Measurements from ENCODE around the gene LETM1. TPM values are rescaled to one million over a fixed set of nuclear protein-coding genes. Genes with fewer than 3 reads are reported as not detected.

Gene LETM1
- total RNA-seq, 1 donor from 2014 or later: 46.1 TPM

DNA sequence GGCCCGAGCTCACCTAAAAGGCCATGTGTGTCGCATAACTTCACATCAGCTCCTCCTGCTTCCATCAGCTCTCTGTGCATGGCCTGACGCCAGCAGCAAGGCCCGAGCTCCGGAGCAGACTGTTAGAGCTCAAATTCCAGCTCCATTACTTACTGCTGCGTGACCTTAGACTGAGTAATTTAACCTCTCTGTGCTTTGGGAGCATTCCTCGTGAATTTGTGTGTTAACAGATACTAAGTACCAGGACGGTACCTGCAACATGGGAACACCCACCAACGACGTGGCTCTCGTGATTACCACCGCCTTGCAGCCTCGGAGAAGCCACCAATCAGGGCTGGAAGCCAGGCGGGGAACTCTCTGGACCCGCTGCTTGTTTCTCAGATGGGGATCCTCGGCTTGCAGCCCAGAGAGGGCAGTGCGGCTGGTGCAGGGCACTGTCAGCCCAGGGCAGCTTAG lies 12.9 kb downstream of the LETM1 start:
- no peak overlapping the region for H3K27ac Mint-ChIP-seq
- H3K27me3 Mint-ChIP-seq: no peaks in the 10 kb centered on the region
- H3K4me3 Mint-ChIP-seq (ENCODE audit: low read depth): no peak overlapping the region
- H3K36me3 Mint-ChIP-seq (ENCODE audit: insufficient read depth): peaks cover 9% of the 10 kb centered on the region
- DNase-seq (ENCODE audit: low spot score, unreplicated experiment): no peak
- H3K4me1 Mint-ChIP-seq (ENCODE audit: low read depth): no peaks in the 10 kb centered on the region
- TF ChIP-seq, protein P1, sequence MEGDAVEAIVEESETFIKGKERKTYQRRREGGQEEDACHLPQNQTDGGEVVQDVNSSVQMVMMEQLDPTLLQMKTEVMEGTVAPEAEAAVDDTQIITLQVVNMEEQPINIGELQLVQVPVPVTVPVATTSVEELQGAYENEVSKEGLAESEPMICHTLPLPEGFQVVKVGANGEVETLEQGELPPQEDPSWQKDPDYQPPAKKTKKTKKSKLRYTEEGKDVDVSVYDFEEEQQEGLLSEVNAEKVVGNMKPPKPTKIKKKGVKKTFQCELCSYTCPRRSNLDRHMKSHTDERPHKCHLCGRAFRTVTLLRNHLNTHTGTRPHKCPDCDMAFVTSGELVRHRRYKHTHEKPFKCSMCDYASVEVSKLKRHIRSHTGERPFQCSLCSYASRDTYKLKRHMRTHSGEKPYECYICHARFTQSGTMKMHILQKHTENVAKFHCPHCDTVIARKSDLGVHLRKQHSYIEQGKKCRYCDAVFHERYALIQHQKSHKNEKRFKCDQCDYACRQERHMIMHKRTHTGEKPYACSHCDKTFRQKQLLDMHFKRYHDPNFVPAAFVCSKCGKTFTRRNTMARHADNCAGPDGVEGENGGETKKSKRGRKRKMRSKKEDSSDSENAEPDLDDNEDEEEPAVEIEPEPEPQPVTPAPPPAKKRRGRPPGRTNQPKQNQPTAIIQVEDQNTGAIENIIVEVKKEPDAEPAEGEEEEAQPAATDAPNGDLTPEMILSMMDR (IDR thresholded peaks at IDR 0.05; ENCODE audit: unreplicated experiment): no peak
- H3K9me3 Mint-ChIP-seq (ENCODE audit: low read depth): no peaks in the 10 kb centered on the region

DNA sequence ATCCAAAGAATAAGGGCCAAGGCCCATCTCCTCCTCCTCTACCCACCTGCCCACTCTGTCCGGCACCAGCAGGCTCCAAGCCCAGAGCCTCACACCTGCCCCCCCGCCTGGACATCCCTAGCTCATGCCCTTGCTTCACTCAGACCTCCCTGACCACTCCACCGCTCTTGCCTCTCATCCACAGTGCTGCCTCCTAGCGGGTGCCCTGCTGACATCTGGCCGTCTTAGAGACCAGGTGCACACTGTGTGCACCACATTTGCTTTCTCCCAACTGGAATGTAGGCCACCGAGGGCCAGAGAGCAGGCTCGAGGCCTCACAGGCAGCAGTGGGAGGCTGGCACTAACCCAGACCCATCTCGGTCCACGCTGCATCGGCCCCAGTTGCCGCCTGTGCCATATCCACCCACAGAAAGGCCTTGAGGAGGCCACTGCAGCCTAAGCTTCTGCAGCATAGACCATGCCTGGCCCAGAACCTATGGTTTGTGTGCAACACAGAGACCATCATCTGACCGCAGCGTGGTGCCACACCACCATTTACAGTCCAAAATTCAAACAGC lies 13.5 kb downstream of the LETM1 start:
- Mint-ChIP-seq H3K36me3 (ENCODE audit: insufficient read depth) (peaks cover 9% of the 10 kb centered on the region), H3K9me3 (ENCODE audit: low read depth) (no peaks in the 10 kb centered on the region), H3K4me3 (ENCODE audit: low read depth) (no peak overlapping the region), H3K4me1 (ENCODE audit: low read depth) (no peaks in the 10 kb centered on the region), H3K27ac (no peak overlapping the region), H3K27me3 (no peaks in the 10 kb centered on the region)
- no peak for DNase-seq (ENCODE audit: low spot score, unreplicated experiment)
- TF ChIP-seq, protein P1 (IDR thresholded peaks at IDR 0.05; ENCODE audit: unreplicated experiment): no peak

GRCh38 chr4:1841887-1842210 lies 14.1 kb downstream of the LETM1 start:
- no peaks in the 10 kb centered on the region for H3K9me3 Mint-ChIP-seq (ENCODE audit: low read depth)
- no peak overlapping the region for H3K27ac Mint-ChIP-seq
- peaks cover 7% of the 10 kb centered on the region for H3K36me3 Mint-ChIP-seq (ENCODE audit: insufficient read depth)
- no peaks in the 10 kb centered on the region for H3K4me1 Mint-ChIP-seq (ENCODE audit: low read depth)
- no peak overlapping the region for H3K4me3 Mint-ChIP-seq (ENCODE audit: low read depth)
- TF ChIP-seq, protein P1 (IDR thresholded peaks at IDR 0.05; ENCODE audit: unreplicated experiment): no peak
- DNase-seq (ENCODE audit: low spot score, unreplicated experiment): no peak
- no peaks in the 10 kb centered on the region for H3K27me3 Mint-ChIP-seq

DNA sequence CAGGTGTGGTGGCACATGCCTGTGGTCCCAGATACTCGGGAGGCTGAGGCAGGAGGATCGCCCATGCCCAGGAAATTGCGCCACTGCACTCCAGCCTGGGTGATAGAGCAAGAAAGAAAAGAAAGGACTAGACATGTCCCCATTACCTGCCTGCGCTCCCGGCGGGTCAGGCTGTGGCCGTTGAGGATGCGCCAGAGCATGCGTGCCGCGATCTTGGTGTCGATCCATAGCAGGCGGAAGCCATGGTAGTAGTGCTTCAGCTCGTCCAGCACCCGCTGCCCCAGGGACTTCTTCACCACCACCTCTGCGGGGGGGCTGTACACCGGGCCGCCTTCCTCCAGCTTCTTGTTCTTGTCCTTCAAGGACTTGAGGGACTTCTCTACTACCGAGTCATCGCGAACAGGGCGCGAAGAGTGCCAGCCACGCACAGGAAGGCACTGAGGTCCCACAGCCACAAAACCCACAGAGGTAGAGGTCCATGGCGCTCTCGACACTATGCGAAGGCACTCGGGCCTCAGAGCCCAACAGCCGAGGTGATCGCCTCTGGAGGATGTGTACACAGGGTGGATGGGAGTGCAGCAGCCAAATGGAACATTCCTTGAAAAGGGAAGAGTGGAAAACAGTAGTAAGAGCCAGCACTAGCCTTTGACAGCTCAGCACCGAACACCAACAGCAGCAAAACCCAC lies 14.6 kb downstream of the LETM1 start:
- TF ChIP-seq, protein P1 (IDR thresholded peaks at IDR 0.05; ENCODE audit: unreplicated experiment): no peak
- Mint-ChIP-seq H3K4me3 (ENCODE audit: low read depth) (no peak overlapping the region), H3K27me3 (no peaks in the 10 kb centered on the region), H3K36me3 (ENCODE audit: insufficient read depth) (peaks cover 8% of the 10 kb centered on the region), H3K27ac (no peak overlapping the region), H3K9me3 (ENCODE audit: low read depth) (no peaks in the 10 kb centered on the region), H3K4me1 (ENCODE audit: low read depth) (no peaks in the 10 kb centered on the region)
- DNase-seq (ENCODE audit: low spot score, unreplicated experiment): no peak

DNA sequence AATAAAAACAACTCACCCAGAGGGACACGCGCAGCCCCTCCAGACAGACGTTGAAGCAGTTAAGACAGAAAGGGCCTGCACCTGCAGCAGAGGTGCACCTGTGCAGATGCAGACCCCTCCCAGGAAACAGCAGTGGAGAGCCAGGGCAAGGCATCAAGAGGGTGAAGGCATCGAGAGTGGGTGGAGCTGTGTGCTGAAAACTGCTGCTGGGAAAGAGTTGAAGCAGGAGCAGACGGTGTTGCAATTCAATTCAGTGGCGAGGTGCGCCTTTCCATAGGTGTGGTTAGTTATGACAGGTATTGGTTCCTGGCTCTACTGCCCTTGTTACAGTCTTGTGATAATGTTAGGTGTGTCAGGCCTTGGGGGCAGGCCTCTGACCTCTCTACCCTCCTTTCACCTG lies 16.7 kb downstream of the LETM1 start:
- Mint-ChIP-seq H3K4me3 (ENCODE audit: low read depth) (no peak overlapping the region), H3K9me3 (ENCODE audit: low read depth) (no peaks in the 10 kb centered on the region), H3K27ac (no peak overlapping the region), H3K27me3 (no peaks in the 10 kb centered on the region), H3K36me3 (ENCODE audit: insufficient read depth) (peaks cover 13% of the 10 kb centered on the region), H3K4me1 (ENCODE audit: low read depth) (no peaks in the 10 kb centered on the region)
- DNase-seq (ENCODE audit: low spot score, unreplicated experiment): no peak
- TF ChIP-seq, protein P1 (IDR thresholded peaks at IDR 0.05; ENCODE audit: unreplicated experiment): no peak

Data from progenitor cell of endocrine pancreas (in vitro differentiated cells).